CMK (cell line): Measurements from ENCODE around the gene KDM7A.

Source experiments
- DNase-seq: peaks from one replicate; pipeline ENCODE4 v3.0.0-alpha.2; 2010; ENCODE audit warnings: low read depth

Gene KDM7A

DNA sequence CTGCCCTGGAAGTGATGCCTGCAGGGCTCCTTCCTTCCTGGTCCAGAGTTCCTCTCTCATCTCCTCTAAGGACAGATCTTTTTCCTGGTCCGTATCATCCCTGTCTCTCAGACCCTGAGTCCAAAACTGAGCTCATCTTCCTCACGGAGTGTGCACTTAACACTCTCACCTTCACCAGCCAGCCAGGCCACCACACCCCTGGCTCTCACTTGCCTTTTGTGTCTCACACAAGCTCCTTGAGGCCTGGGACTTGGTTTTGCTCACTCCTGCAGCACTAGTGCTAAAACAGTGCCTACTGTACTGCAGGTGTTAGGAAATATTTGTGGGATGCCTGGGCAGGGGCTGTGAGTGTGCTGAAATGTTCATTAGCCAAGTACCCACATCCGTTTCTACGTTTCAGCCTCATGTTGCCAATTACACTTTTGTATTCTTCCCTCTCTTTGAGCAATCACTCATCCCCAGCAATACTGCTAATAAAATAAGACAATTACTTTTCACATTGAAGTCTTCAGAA is 92.6 kb downstream of the KDM7A start:
- DNase-seq = no peak

DNA sequence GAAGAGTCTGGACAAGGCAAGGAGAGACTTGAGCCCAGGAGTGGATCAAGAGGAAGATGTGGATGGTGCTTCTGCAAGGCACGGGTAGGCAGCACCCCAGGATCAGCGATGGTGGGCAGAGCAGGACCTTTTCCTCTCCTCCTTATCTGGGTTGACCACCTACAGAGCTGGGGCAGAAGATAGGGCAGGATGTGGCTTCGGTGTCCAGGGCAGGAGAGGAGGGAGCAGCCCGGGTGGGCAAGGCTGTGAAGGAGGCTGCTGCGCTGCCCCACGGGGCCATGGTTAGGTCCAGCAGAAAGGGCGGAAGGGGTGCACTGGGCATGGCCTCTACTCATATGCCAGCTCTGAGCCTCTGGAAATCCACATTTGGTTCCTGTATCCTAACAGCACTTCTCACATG is 94.0 kb downstream of the KDM7A start:
- peak; percentile 64 for DNase-seq

DNA sequence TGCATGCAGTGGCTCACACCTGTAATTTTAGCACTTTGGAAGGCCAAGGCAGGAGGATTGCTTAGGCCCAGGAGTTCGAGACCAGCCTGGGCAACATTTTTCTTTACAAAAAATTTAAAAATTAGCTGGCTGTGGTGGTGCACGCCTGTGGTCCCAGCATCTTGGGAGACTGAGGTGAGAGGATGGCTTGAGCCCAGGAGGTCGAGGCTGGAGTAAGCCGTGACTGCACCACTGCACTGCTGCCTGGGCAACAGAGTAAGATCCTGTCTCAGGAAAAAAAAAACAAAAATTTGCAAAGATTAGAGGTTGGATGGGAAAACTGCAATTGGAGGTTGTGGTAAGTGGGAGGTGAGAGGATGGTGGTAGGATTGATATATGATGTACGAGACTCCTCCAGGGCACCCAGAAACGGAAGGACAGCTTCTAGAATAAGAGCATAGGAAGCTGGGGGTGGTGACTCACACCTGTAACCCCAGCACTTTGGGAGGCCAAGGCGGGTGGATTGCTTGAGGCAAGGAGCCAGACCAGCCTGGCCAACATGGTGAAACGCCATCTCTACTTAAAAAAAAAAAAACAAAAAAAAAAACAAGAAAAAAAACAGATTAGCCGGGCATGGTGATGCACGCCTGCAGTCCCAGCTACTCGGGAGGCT is 94.9 kb downstream of the KDM7A start:
- DNase-seq = no peak

- no peak for DNase-seq
These were observed 95.9 kb downstream of the KDM7A start for GRCh38 chr7:140080919-140081318.

GRCh38 chr7:140079121-140079536 is 97.7 kb downstream of the KDM7A start:
- no peak for DNase-seq

GRCh38 chr7:140078392-140078791 is 98.4 kb downstream of the KDM7A start:
- no peak for DNase-seq

- no peak for DNase-seq
These were observed 102.0 kb downstream of the KDM7A start for GRCh38 chr7:140074780-140075179.

DNA sequence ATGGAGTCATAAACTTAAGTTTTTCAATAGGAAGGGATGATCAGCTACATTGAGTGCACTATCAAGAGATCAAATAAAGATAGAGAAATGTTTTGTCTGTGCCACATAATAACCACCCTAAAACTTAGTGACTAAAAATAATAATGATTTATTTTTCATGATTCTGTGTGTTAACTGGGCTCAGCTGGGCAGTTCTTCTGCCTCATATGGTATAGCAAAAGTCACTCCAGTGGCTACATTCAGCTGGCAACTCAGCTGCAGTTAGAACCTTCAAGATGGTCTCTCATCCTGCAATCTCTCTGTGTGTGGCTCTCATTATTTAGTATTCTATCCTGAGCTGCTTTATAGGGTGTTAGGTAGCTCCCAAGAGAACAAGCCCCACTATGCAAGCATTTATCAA is 106.2 kb downstream of the KDM7A start:
- no peak for DNase-seq

DNA sequence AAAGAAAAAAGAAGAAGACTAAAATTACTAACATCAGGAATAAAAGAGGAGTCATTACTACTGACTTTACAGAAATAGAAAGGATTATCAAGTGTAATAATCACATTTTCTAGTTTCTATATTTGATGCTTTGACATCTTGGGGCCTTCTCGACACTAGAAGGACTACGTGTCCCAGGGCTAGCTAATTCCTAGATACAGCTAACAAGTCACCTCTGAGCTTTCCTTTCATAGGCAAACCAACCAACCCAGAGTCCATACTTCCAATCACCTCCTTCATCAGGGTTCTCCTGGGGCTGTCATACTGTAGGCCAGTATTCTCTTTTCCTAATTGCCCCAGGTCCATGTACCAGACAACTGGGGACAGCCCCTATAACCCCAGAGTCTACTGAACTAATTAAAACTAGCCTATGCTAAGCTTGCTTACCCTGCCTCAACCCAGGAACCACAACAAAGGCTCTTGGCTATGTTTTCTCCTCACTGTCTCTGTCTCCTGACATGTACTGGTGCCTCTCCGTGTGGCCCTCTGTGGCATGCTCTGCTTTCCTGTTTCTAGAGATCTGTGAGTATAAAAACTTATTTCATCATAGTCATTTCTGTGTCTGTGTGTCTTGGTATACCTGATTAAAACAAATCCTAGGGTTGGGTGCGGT is 107.4 kb downstream of the KDM7A start:
- no peak for DNase-seq

DNA sequence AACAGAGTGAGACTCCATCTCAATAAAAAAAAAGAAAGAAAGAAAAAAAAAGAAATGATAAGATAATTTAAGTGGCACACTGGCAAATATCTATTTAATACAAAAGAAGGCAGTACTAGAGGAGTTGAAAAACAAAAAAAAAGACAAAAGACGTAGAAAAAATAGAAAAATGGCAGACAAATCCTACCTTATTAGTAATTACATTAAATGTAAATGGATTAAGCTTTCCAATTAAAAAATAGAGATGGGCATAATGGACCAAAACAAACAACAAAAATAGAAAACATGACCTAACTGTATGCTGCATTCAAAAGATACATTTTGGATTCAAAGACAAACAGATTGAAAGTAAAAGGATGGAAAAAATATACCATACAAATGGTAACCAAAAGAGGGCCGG is 108.8 kb downstream of the KDM7A start:
- no peak for DNase-seq

DNA sequence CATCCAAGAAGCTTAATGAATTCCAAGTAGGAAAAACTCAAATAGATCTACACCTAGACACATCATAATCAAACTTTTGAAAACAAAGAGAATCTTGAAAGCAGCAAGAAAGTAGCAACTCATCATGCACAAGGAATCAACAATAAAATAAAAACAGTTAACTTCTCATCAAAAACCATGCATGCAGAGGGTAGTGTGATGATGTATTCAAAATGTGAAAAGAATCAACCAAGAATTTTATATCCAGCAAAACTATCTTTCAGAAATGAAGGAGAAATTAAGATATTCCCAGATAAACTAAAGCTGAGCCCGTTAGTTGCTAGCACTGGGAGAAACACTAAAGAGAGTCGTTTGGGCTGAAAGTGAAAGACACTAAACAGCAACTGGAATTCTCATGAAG is 109.7 kb downstream of the KDM7A start:
- DNase-seq = no peak

GRCh38 chr7:140062528-140063299 is 114.1 kb downstream of the KDM7A start, which contains the start of gene PARP12:
PARP12 (minus strand) TSS chr7:140062951; CDS start chr7:140062847, 104 bp downstream.
- DNase-seq = peak; percentile 55

DNA sequence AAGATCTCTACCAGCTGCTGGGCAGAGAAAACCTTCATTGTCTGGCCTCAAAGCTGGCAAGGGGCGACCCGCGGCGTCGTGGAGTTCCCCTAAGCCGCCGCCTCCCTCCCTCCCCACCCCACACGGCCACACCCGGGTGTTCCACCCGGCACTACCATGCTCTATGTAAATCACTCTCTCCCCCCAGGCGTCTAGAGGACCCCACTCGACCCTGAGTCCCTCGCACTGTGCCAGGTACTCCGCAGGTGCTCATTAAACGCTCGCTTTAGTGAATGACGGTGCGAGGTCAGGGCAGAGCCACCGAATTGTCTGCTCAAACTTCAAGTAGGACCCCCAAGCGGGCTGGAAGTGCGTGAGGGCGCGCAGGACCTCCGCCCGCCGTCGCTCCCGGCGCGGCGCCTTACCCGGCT is 114.7 kb downstream of the KDM7A start:
- DNase-seq = no peak

- DNase-seq = no peak
These were observed 115.2 kb downstream of the KDM7A start for GRCh38 chr7:140061607-140061930.

GRCh38 chr7:140060788-140061606 is 115.8 kb downstream of the KDM7A start:
- no peak for DNase-seq

- no peak for DNase-seq
These were observed 116.5 kb downstream of the KDM7A start for GRCh38 chr7:140060243-140060630.

GRCh38 chr7:140059273-140060242 is 117.2 kb downstream of the KDM7A start:
- DNase-seq = no peak

DNA sequence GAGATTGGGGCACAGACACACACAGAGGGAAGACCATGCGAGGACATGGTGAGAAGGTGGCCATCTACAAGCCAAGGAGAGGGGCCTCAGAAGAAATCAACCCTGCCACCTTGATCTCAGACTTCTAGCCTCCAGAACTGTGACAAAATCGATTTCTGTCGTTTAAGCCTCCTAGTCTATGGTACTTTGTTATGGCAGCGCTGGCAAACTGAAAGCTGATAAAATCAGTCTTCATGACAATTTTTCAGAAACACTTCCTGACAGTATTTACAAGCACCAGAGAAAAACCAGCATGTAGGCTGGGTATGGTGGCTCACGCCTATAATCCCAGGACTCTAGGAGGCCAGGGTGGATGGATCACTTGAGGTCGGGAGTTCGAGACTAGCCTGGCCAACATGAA is 118.3 kb downstream of the KDM7A start:
- DNase-seq = no peak

GRCh38 chr7:140057143-140057535 is 119.6 kb downstream of the KDM7A start:
- DNase-seq = no peak

- no peak for DNase-seq
These were observed 120.2 kb downstream of the KDM7A start for GRCh38 chr7:140056431-140057142.
